ENCODE data around the gene CHST8. TPM values are rescaled to one million over a fixed set of nuclear protein-coding genes. Genes with fewer than 3 reads are reported as not detected.
"Not testable (repeated sequence)": the region's sequence is repeated elsewhere in the genome, so short reads cannot be mapped to it uniquely, and the experiment has no call there.

CHST8 gene
- total RNA-seq, 2 experiments from 2014 or later = not detected

GRCh38 chr19:33811736-33812387 lies 190.1 kb downstream of the CHST8 start:
- H3K4me1 Mint-ChIP-seq = no peaks in the 10 kb centered on the region
- peaks cover 2% of the 10 kb centered on the region for H3K27me3 Mint-ChIP-seq
- ATAC-seq (ENCODE audit: low read depth) (no peak), DNase-seq (no peak)
- no peaks in the 10 kb centered on the region for H3K36me3 Mint-ChIP-seq
- POLR2A ChIA-PET = no interaction called here
- no peak overlapping the region for H3K4me3 Mint-ChIP-seq
- no peaks in the 10 kb centered on the region for H3K9me3 Mint-ChIP-seq
- H3K27ac Mint-ChIP-seq = no peak overlapping the region

- ATAC-seq (ENCODE audit: low read depth) (no peak), DNase-seq (no peak)
- no peak overlapping the region for H3K27ac Mint-ChIP-seq
- POLR2A ChIA-PET = no interaction called here
- no peaks in the 10 kb centered on the region for H3K9me3 Mint-ChIP-seq
- H3K4me3 Mint-ChIP-seq = no peak overlapping the region
- peaks cover 4% of the 10 kb centered on the region for H3K27me3 Mint-ChIP-seq
- H3K4me1 Mint-ChIP-seq = no peaks in the 10 kb centered on the region
- H3K36me3 Mint-ChIP-seq = no peaks in the 10 kb centered on the region
These were observed 190.9 kb downstream of the CHST8 start for GRCh38 chr19:33812388-33813330.

DNA sequence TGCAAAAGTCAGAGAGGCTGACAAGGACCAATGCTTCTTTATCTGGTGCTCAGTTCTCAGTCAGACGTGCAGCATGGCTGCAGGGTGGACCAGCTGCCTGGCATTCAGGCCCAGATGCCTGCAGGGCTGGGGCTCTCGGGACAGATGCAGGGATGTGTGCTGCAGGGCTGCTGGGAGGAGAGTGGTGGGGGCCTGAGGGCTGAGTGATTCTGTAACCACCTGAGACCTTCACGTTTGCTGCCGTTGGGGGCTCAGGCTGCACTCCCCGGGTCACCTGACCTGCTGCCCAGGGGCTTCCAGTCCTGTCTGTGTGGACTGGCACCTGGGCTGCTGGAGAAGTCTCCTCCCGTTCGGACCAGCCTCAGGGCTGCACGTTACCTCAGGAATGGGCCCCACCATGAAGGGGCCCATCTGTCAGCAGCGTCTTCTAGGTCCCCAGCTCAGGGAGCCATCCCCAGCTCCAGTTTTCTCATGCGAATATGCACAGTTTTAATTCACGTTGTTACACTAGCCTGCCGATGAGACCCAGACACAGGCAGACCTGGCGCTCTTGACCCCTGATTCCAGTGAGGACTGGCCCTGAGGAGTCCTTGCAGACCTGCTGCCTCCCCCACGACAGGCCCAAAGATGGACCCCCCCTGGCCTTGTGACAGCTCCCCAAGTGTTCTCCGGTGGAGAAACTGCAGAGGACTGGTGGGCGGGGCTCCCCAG lies 191.8 kb downstream of the CHST8 start:
- DNase-seq = no peak
- Mint-ChIP-seq H3K27ac (no peak overlapping the region), H3K27me3 (peaks cover 10% of the 10 kb centered on the region), H3K36me3 (no peaks in the 10 kb centered on the region), H3K4me1 (no peaks in the 10 kb centered on the region), H3K9me3 (no peaks in the 10 kb centered on the region), H3K4me3 (no peak overlapping the region)
- POLR2A ChIA-PET = no interaction called here
- no peak for ATAC-seq (ENCODE audit: low read depth)

- POLR2A ChIA-PET = no interaction called here
- ATAC-seq (ENCODE audit: low read depth) (no peak), DNase-seq (no peak)
- H3K9me3 Mint-ChIP-seq = no peaks in the 10 kb centered on the region
- no peaks in the 10 kb centered on the region for H3K36me3 Mint-ChIP-seq
- H3K4me1 Mint-ChIP-seq = peaks cover 4% of the 10 kb centered on the region
- peaks cover 13% of the 10 kb centered on the region for H3K27me3 Mint-ChIP-seq
- no peak overlapping the region for H3K4me3 Mint-ChIP-seq
- no peak overlapping the region for H3K27ac Mint-ChIP-seq
These were observed 192.7 kb downstream of the CHST8 start for GRCh38 chr19:33814181-33815165.

DNA sequence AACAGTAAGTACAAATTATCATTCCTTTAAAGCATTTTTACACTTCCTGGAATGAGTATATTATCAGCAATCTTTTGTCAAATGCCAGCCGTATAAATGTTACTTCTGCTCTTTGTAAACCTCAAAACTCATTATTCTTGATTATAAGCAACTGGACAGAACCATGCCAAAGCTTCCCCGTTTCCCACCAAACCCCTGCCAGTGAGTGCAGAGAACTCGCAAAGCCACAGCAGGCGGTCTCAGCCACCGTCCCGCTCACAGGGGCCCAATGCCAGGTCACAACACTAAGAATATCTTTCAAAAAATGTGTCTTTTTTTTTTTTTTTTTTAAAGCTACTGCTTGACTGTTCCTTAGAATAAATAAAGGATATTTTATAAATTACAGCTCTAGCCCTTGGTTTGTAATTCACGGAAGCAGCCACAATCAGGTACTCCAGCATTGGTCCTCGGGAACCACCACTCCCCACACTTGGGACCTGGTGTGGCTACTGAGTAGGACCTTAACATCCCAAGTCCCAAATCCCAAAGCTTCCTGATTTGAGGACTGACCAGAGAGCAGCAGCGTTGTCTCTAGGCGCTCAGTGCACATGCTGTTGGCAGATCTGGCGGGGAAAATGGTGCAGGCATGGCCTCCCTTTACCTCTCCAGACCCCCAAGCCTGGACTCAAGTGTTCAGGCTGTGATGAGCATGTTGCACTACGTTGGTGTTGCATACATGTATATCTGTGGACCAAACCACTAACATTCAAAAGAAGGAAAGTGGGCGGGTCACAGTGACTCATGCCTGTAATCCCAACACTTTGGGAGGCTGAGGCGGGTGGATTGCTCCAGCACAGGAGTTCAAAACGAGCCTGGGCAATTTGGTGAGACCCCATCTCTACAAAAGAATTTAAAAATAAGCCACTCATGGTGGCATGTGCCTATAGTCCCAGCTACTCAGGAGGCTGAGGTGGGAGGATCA lies 193.9 kb downstream of the CHST8 start:
- peaks cover 13% of the 10 kb centered on the region for H3K27me3 Mint-ChIP-seq
- POLR2A ChIA-PET = interaction anchor here (0.5 kb wide), 1 partner anchor 318 kb away, joined by 3 read pairs; no protein-coding TSS in a partner anchor
- no peaks in the 10 kb centered on the region for H3K9me3 Mint-ChIP-seq
- DNase-seq = peak; percentile 10
- H3K4me3 Mint-ChIP-seq = no peak overlapping the region
- no peak for ATAC-seq (ENCODE audit: low read depth)
- no peaks in the 10 kb centered on the region for H3K36me3 Mint-ChIP-seq
- H3K4me1 Mint-ChIP-seq = peaks cover 8% of the 10 kb centered on the region
- H3K27ac Mint-ChIP-seq = no peak overlapping the region

DNA sequence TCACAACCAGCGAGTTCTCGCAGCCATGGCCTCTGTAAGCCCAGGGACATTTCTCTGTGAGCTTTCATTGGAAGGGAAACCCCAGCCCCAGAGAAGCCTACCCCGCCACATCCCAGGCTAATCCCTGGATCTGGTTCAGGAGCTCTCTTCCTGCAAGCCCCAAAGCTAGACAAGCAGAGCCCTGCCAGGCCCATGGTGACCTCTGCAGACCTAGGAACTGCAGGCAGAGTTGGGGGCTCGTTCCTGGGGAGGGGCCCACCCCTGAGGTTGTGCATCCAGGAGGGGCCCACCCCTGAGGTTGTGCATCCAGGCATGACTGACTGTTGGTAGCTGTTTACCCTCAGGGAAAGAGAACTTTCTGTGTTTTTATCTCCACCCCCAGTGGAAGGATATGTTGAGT lies 196.7 kb downstream of the CHST8 start:
- ATAC-seq (ENCODE audit: low read depth) = no peak
- POLR2A ChIA-PET = interaction anchor here (0.6 kb wide), 1 partner anchor 105 kb away, joined by 4 read pairs; no protein-coding TSS in a partner anchor
- no peak for DNase-seq
- Mint-ChIP-seq H3K9me3 (no peaks in the 10 kb centered on the region), H3K4me3 (no peak overlapping the region), H3K4me1 (peaks cover 18% of the 10 kb centered on the region), H3K36me3 (no peaks in the 10 kb centered on the region), H3K27ac (no peak overlapping the region), H3K27me3 (peaks cover 24% of the 10 kb centered on the region)

GRCh38 chr19:33819078-33819477 lies 197.3 kb downstream of the CHST8 start:
- Mint-ChIP-seq H3K27ac (peak overlapping the region; percentile 40), H3K27me3 (peaks cover 24% of the 10 kb centered on the region), H3K4me1 (peaks cover 18% of the 10 kb centered on the region), H3K4me3 (peak overlapping the region; percentile 51)
- not testable (repeated sequence) for H3K9me3 Mint-ChIP-seq; DNase-seq; H3K36me3 Mint-ChIP-seq; ATAC-seq (ENCODE audit: low read depth)
- POLR2A ChIA-PET = interaction anchor here (0.5 to 1.4 kb wide), 3 partner anchors 23 to 1414 kb away, joined by 4 read pairs; partner anchors contain the start of genes DPY19L3 and KCTD15

GRCh38 chr19:33819506-33819879 lies 197.7 kb downstream of the CHST8 start:
- no peaks in the 10 kb centered on the region for H3K9me3 Mint-ChIP-seq
- no peak for ATAC-seq (ENCODE audit: low read depth)
- peak overlapping the region; percentile 51 for H3K4me3 Mint-ChIP-seq
- H3K4me1 Mint-ChIP-seq = peaks cover 18% of the 10 kb centered on the region
- no peak for DNase-seq
- H3K36me3 Mint-ChIP-seq = no peaks in the 10 kb centered on the region
- H3K27me3 Mint-ChIP-seq = peaks cover 24% of the 10 kb centered on the region
- H3K27ac Mint-ChIP-seq = peak overlapping the region; percentile 40
- POLR2A ChIA-PET = interaction anchor here (0.9 to 1.4 kb wide), 2 partner anchors 9 to 23 kb away, joined by 3 to 4 read pairs; partner anchors contain the start of gene KCTD15

- POLR2A ChIA-PET = interaction anchor here (0.9 to 1.4 kb wide), 2 partner anchors 9 to 24 kb away, joined by 3 to 4 read pairs; partner anchors contain the start of gene KCTD15
- Mint-ChIP-seq H3K27ac (peak overlapping the region; percentile 65), H3K27me3 (peaks cover 24% of the 10 kb centered on the region), H3K9me3 (no peaks in the 10 kb centered on the region), H3K4me3 (peak overlapping the region; percentile 84), H3K36me3 (no peaks in the 10 kb centered on the region), H3K4me1 (peaks cover 18% of the 10 kb centered on the region)
- ATAC-seq (ENCODE audit: low read depth) (peak; percentile 84), DNase-seq (peak; percentile 79)
These were observed 198.4 kb downstream of the CHST8 start for GRCh38 chr19:33819880-33820781.

DNA sequence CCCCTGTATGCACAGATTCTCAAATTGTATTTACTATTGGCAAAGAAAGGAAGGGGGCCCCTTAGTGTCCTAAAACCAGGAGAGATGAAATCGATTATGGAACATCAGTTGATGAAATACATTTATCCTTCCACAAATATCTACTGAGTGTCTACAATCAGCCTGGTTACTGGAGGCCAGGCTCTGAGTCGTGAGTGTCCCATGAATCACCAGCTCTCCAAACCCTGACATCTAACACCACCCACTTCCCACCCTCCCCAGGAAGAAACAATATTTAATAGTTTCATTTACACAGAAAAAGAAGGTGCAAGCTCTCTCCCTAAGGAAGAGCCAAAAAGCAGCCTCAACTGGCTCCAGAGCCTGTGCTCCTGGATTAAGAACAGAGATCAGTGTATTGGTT lies 200.1 kb downstream of the CHST8 start:
- no peak for ATAC-seq (ENCODE audit: low read depth)
- Mint-ChIP-seq H3K27ac (no peak overlapping the region), H3K4me3 (no peak overlapping the region), H3K4me1 (peaks cover 18% of the 10 kb centered on the region), H3K36me3 (no peaks in the 10 kb centered on the region), H3K27me3 (peaks cover 22% of the 10 kb centered on the region), H3K9me3 (no peaks in the 10 kb centered on the region)
- POLR2A ChIA-PET = no interaction called here
- DNase-seq = no peak
